Right lobe of liver (tissue), 6 donors: ENCODE results near the gene CDH2. TPM values are rescaled to one million over a fixed set of nuclear protein-coding genes. Genes with fewer than 3 reads are reported as not detected.
A peak's percentile ranks its signal among the peaks of the same experiment; 100 is the strongest.

ENCODE experiments used
- ATAC-seq, 4 donors: fragments of 200-7000 bp; cut with Tn5 transposase; one replicate each; pipeline ENCODE4 v1.9.1; 2020; ENCODE audit warnings: mild to moderate bottlenecking in 4 of 4, moderate library complexity in 4 of 4
- DNase-seq, 3 donors: peaks; one replicate each; pipeline ENCODE4 v3.0.0-alpha.2; 2020
- H3K27ac ChIP-seq, 3 donors: fragments of 200-600 bp; one replicate each; pipeline ENCODE4 v1.8.0; 2022
- H3K27me3 ChIP-seq, 2 donors: fragments of 200-600 bp; one replicate each; pipeline ENCODE4 v1.8.0; 2022
- H3K36me3 ChIP-seq, 4 donors: fragments of 200-600 bp; sonication (generic) in 1 of 4; one replicate each; pipeline versions ENCODE4 v1.5.1 to v1.8.0; 2017 to 2022; ENCODE audit warnings: control low read depth in 1 of 4
- H3K4me1 ChIP-seq, 4 donors: fragments of 200-600 bp; sonication (generic) in 1 of 4; one replicate each; pipeline versions ENCODE4 v1.5.1 to v1.8.0; 2017 to 2022; ENCODE audit warnings: control low read depth in 1 of 4
- H3K4me3 ChIP-seq, 3 donors: fragments of 200-600 bp; one replicate each; pipeline ENCODE4 v1.8.0; 2022
- H3K9me3 ChIP-seq, 4 donors: fragments of 200-600 bp; sonication (generic) in 1 of 4; one replicate each; pipeline versions ENCODE4 v1.5.1 to v1.8.0; 2017 to 2022; ENCODE audit warnings: control low read depth in 1 of 4
- POLR2A ChIP-seq: fragments of 450-650 bp; IDR thresholded peaks from one replicate; pipeline ENCODE4 v1.6.1; 2017; ENCODE audit warnings: antibody characterized with exemption, mild to moderate bottlenecking
- WGBS: methylation state at CpG from one replicate; pipeline ENCODE4 v1.1.6; 2018; ENCODE audit warnings: low coverage, low lambda C conversion rate; ENCODE audit not compliant: insufficient coverage; ENCODE audit errors: missing lambda C conversion rate; 5-methylcytosine and 5-hydroxymethylcytosine counted together
- intact Hi-C, 2 donors: fragments of 100-400 bp; cut with DNase I; formaldehyde crosslinking; loops; one replicate each; pipeline versions ENCODE4 v1.11.2 to v1.14.1; 2022
- total RNA-seq, 6 experiments: library from RNA; depleted of rRNA in 2 of 6; stranded (reverse); fragments of >200 nt in 2 of 6; fragmentation: NEBNext Ultra II Directional in 3 of 6; extraction: Animal tissue kit (Norgen Biotek cat#: 25700) in 3 of 6; gene quantifications; one replicate each; pipeline versions ENCODE4 v1.1.0 to v1.2.4, GENCODE V29; 2016 to 2023
- TF ChIP-seq, protein P1 (sequence below), 4 donors: fragments of 200-600 bp in 3 of 4; fragments of 450-650 bp in 1 of 4; IDR thresholded peaks; one replicate each; pipeline versions ENCODE4 v1.5.1 to v1.8.0; 2016 to 2022; ENCODE audit warnings: antibody characterized with exemption in 4 of 4, mild to moderate bottlenecking in 2 of 4
- donor health status: DM: no; HTN: yes; CAD: no.
- donor health status: DM: no; HTN: no; CAD: no.
- donor health status: DM: no; HTN: no; CAD: no.
- donor health status: DM: no; HTN: yes; CAD: no.
- donor health status: DM: no; HTN: yes; CAD: no.

CDH2 gene
- total RNA-seq, 6 experiments from 2014 or later = 32.3 to 46.8 (median 35.8) TPM

DNA sequence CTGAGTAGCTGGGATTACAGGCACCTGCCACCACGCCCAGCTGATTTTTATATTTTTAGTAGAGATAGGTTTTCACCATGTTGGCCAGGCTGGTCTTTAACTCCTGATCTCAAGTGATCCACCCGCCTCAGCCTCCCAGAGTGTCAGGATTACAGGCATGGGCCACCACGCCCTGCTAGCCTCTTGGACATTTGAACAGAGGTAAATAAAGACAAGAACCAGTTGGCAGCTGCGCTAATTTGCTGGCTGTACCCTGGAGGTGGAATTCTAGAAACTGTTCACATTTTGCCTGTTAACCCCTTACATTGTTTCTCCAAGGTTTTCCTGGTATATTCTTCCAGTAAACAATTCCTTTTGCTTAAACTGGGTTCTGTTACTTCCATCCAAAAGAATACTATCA is 132.9 kb downstream of the CDH2 start:
- peak; percentile 65 to 87 (median 77) for ATAC-seq
- intact Hi-C loops = no loop called here
- peak; percentile 37 to 63 (median 62) for DNase-seq
- TF ChIP-seq POLR2A = no peak
- TF ChIP-seq, protein P1, sequence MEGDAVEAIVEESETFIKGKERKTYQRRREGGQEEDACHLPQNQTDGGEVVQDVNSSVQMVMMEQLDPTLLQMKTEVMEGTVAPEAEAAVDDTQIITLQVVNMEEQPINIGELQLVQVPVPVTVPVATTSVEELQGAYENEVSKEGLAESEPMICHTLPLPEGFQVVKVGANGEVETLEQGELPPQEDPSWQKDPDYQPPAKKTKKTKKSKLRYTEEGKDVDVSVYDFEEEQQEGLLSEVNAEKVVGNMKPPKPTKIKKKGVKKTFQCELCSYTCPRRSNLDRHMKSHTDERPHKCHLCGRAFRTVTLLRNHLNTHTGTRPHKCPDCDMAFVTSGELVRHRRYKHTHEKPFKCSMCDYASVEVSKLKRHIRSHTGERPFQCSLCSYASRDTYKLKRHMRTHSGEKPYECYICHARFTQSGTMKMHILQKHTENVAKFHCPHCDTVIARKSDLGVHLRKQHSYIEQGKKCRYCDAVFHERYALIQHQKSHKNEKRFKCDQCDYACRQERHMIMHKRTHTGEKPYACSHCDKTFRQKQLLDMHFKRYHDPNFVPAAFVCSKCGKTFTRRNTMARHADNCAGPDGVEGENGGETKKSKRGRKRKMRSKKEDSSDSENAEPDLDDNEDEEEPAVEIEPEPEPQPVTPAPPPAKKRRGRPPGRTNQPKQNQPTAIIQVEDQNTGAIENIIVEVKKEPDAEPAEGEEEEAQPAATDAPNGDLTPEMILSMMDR (IDR thresholded peaks at IDR 0.05) = no peak
- H3K27ac ChIP-seq = no peak overlapping the region
- H3K36me3 ChIP-seq = no peaks in the 10 kb centered on the region
- no peaks in the 10 kb centered on the region for H3K9me3 ChIP-seq
- H3K4me1 ChIP-seq = peaks cover 0 to 11% (median 3%) of the 10 kb centered on the region in 4 donors
- 42% methylated on average over 3 of the region's 4 CpGs for WGBS
- no peaks in the 10 kb centered on the region for H3K27me3 ChIP-seq
- H3K4me3 ChIP-seq = no peak overlapping the region

DNA sequence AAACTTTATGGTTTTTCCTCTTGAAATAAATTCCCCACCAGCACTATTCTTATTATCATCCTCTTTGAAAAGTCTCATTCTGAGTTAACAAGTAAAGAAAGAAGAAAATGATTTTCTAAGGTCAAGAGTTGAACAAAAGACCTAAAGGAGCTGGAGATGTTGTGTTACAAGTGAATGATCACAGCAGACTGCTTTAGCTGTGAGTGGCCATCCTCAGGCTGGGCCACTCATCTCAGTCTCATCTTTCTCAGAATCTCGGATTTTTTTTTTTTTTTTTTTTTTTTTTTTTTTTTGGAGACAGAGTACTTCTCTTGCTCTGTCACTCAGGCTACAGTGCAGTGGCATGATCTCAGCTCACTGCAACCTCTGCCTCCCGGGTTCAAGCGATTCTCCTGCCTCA is 133.3 kb downstream of the CDH2 start:
- Histone ChIP-seq H3K4me1 (peaks cover 0 to 8% (median 3%) of the 10 kb centered on the region in 4 donors), H3K27ac (no peak overlapping the region), H3K27me3 (no peaks in the 10 kb centered on the region), H3K36me3 (no peaks in the 10 kb centered on the region), H3K9me3 (no peaks in the 10 kb centered on the region), H3K4me3 (no peak overlapping the region)
- ATAC-seq = no peak
- WGBS = 87% methylated on average over 3 of the region's 3 CpGs
- intact Hi-C loops = no loop called here
- no peak for DNase-seq
- TF ChIP-seq, protein P1 (IDR thresholded peaks at IDR 0.05) = no peak
- TF ChIP-seq POLR2A = no peak

DNA sequence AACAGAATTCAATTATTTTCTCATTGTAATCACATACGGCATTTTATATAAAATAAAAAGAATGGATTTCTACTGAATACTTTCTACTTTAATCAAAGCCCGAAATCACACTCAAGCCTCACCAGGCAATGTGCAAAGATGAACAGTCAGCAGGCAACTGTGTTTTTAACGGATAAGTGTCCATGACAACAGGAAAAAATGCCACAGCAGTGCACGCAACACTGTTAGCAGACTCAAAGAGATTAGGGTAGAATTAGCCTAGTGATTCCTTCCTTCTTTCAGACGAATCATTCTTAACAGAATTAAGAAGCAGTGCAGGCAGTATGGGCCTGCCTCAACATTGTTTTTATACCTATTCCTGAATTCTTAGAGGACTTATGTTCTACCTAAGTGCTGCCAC is 135.6 kb downstream of the CDH2 start:
- Histone ChIP-seq H3K27ac (no peak overlapping the region), H3K27me3 (no peaks in the 10 kb centered on the region), H3K4me1 (peaks cover 0 to 16% (median 3%) of the 10 kb centered on the region in 4 donors), H3K9me3 (no peaks in the 10 kb centered on the region), H3K36me3 (no peaks in the 10 kb centered on the region), H3K4me3 (no peak overlapping the region)
- intact Hi-C loops = no loop called here
- 48% methylated on average over 5 of the region's 5 CpGs for WGBS
- TF ChIP-seq, protein P1 (IDR thresholded peaks at IDR 0.05) = no peak
- TF ChIP-seq POLR2A = no peak
- ATAC-seq (peak; percentile 41 to 62 (median 54)), DNase-seq (no peak)

DNA sequence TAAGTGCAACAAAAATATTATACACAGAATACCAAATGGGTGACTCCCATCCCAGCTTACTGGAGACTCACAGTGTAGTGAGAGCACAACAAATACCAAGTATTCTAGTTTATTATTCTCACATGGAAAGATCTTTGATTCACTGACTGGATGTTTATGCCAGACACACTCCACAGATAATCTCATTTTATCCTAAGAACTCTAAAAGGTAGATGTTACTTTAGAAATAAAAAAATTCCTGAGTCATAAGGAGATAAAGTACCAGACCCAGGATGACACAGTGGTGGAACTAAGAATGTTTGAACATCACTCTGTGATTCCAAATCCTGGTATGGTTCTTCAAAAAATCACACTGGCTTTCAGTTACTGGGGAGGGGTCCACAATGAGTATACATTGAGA is 136.2 kb downstream of the CDH2 start:
- intact Hi-C loops = no loop called here
- ATAC-seq (no peak), DNase-seq (no peak)
- Histone ChIP-seq H3K27ac (no peak overlapping the region), H3K4me1 (peaks cover 0 to 21% (median 3%) of the 10 kb centered on the region in 4 donors), H3K36me3 (no peaks in the 10 kb centered on the region), H3K27me3 (no peaks in the 10 kb centered on the region), H3K9me3 (no peaks in the 10 kb centered on the region), H3K4me3 (no peak overlapping the region)
- TF ChIP-seq, protein P1 (IDR thresholded peaks at IDR 0.05) = no peak
- no peak for TF ChIP-seq POLR2A

DNA sequence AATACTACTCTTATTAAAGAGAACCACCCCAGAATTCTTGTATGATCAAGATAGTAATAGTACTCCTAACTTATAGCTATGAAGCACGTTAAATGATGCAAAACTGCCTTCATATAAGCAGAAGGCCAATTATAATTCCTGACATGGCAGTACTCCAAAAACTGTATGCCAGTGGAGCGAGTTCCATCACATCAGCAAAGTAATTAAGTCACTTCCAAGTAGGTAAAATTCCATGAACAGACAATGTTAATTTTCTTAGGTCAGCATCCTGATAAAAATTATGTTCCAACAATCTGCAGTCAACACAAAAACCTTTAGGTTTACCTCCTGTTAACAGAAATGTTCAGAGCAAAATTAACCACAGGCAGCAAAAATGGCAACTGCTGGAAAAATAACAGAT is 136.7 kb downstream of the CDH2 start:
- DNase-seq = no peak
- no peak overlapping the region for H3K4me3 ChIP-seq
- peaks cover 0 to 21% (median 3%) of the 10 kb centered on the region in 4 donors for H3K4me1 ChIP-seq
- H3K27me3 ChIP-seq = no peaks in the 10 kb centered on the region
- 77% methylated on average over 2 of the region's 2 CpGs for WGBS
- TF ChIP-seq, protein P1 (IDR thresholded peaks at IDR 0.05) = no peak
- no peak for TF ChIP-seq POLR2A
- no peaks in the 10 kb centered on the region for H3K36me3 ChIP-seq
- H3K9me3 ChIP-seq = no peaks in the 10 kb centered on the region
- no peak overlapping the region for H3K27ac ChIP-seq
- ATAC-seq = no peak
- intact Hi-C loops = no loop called here
